ENCODE measurements around the gene ELK4. TPM values are rescaled to one million over a fixed set of nuclear protein-coding genes. Genes with fewer than 3 reads are reported as not detected.

ELK4 gene
- total RNA-seq, 2 donors from 2014 or later = 92.8 to 100 TPM

DNA sequence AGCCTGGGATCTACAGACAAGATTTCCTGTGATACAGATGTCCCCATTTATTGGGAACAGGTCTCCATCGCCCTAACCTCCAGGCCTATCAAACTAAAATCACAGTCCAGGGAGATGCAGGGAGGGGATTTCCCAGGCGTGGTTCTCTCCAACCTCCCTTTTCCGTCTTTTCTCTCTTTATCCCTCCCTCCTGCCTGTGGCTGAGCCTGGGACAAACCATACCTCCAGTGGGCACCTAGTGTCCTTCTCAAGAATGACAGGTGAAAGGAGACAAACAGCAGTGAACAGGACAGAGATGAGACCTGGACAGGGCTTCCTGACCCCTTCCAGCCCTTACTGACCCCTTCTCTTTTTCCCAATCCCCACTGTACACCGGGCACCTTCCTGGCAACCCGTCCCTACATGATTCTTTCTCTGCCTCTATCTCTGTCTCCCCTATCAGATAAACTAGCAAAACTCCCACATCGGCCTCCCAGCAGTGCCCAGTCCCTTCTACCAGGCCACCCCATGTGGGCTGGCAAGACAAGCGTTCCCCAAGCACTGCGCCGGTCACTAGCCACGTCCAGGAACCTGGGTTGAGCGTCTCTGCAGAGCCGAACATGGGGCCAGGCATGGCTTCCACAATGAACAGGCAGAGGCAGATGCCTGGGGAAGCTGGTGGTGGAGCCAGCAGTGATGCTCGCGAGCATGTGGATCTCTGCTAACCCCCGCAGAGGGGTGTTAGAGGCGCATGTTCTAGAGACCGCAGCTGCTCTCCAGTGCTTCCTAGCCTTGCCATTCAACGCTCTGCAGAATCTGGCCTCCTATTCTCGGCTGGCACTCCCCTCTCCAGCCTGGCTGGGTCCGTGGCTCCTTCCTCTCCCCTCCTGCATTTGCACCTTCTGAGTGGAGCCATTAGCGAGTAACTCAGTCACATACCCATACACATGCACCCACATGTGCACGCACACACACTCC, 54.7 kb downstream of the ELK4 start:
- Mint-ChIP-seq H3K4me1 (no peaks in the 10 kb centered on the region), H3K4me3 (no peak overlapping the region), H3K27ac (no peak overlapping the region), H3K36me3 (ENCODE audit: low read depth) (no peaks in the 10 kb centered on the region), H3K27me3 (peaks cover 63% of the 10 kb centered on the region)
- no peak for DNase-seq
- no peaks in the 10 kb centered on the region for H3K9me3 ChIP-seq (ENCODE audit: control insufficient read depth, low read length, poor library complexity, severe bottlenecking)
- ATAC-seq = no peak

- no peak for DNase-seq
- Mint-ChIP-seq H3K4me3 (no peak overlapping the region), H3K36me3 (ENCODE audit: low read depth) (no peaks in the 10 kb centered on the region), H3K4me1 (no peaks in the 10 kb centered on the region), H3K27ac (no peak overlapping the region), H3K27me3 (peaks cover 64% of the 10 kb centered on the region)
- ATAC-seq = no peak
- no peaks in the 10 kb centered on the region for H3K9me3 ChIP-seq (ENCODE audit: control insufficient read depth, low read length, poor library complexity, severe bottlenecking)
Measured at GRCh38 chr1:205576011-205576410, 55.8 kb downstream of the ELK4 start.

DNA sequence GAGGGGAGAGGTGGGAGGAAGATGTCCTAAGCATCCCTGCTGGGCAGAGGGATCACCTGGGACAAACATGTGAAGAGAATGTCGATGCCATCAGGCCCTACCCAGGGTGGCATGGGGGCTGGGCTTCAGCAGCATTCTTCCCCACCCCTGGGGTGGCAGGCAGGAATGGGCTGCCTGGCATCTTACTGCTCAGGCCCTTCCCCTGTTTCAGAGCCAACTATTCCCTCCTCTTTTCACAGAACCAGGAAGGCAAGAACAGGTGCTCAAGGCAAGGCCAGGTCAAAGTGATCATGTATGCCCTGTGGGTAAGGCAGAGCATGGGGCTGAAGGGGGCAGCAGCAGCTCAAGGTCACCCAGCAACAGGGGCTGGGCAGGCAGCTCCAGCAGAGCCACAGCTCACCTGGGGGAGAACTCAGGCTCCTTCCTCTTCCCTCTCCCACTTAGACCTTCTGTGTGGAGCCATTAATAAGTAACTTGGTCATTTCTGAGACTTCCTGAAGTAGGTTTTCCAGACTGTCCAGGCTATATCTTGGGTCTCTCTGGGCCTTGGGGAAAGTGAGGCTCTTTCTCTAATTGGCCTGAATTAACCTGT, 56.4 kb downstream of the ELK4 start:
- Mint-ChIP-seq H3K36me3 (ENCODE audit: low read depth) (no peaks in the 10 kb centered on the region), H3K27me3 (peaks cover 64% of the 10 kb centered on the region), H3K27ac (no peak overlapping the region), H3K4me3 (no peak overlapping the region), H3K4me1 (no peaks in the 10 kb centered on the region)
- ATAC-seq = no peak
- DNase-seq = no peak
- H3K9me3 ChIP-seq (ENCODE audit: control insufficient read depth, low read length, poor library complexity, severe bottlenecking) = no peaks in the 10 kb centered on the region

DNA sequence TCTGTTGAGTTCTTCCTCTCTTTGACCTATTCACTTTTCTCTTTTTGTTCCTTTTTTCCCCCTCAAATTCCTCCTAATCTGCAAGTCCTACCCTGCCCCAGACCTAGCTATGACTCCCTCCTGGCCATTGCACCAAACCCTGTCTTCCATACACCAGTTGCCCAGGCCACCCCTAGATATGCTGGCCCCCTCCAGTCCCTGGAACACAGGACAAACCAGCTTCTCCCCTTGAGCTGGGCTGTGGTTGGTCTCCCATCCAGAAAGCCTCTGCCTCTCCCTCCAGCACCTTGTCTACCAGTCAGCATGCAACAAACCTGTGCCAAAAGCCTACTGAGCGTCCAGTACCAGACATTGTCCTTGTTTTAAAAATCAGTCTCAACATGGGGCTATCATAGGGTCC, 59.4 kb downstream of the ELK4 start:
- ATAC-seq (no peak), DNase-seq (no peak)
- H3K9me3 ChIP-seq (ENCODE audit: control insufficient read depth, low read length, poor library complexity, severe bottlenecking) = no peaks in the 10 kb centered on the region
- H3K27me3 Mint-ChIP-seq = peaks cover 55% of the 10 kb centered on the region
- H3K36me3 Mint-ChIP-seq (ENCODE audit: low read depth) = no peaks in the 10 kb centered on the region
- H3K27ac Mint-ChIP-seq = no peak overlapping the region
- peaks cover 6% of the 10 kb centered on the region for H3K4me1 Mint-ChIP-seq
- no peak overlapping the region for H3K4me3 Mint-ChIP-seq

GRCh38 chr1:205571747-205572146, 60.1 kb downstream of the ELK4 start:
- Mint-ChIP-seq H3K36me3 (ENCODE audit: low read depth) (no peaks in the 10 kb centered on the region), H3K4me1 (peaks cover 6% of the 10 kb centered on the region), H3K27me3 (peaks cover 55% of the 10 kb centered on the region), H3K4me3 (no peak overlapping the region), H3K27ac (no peak overlapping the region)
- no peak for ATAC-seq
- H3K9me3 ChIP-seq (ENCODE audit: control insufficient read depth, low read length, poor library complexity, severe bottlenecking) = no peaks in the 10 kb centered on the region
- DNase-seq = no peak

- no peak for DNase-seq
- Mint-ChIP-seq H3K27ac (no peak overlapping the region), H3K27me3 (peaks cover 58% of the 10 kb centered on the region), H3K4me3 (no peak overlapping the region), H3K36me3 (ENCODE audit: low read depth) (no peaks in the 10 kb centered on the region), H3K4me1 (peaks cover 6% of the 10 kb centered on the region)
- no peak for ATAC-seq
- H3K9me3 ChIP-seq (ENCODE audit: control insufficient read depth, low read length, poor library complexity, severe bottlenecking) = no peaks in the 10 kb centered on the region
Measured at GRCh38 chr1:205570796-205571537, 60.8 kb downstream of the ELK4 start.

- no peak overlapping the region for H3K27ac Mint-ChIP-seq
- ATAC-seq (no peak), DNase-seq (no peak)
- H3K36me3 Mint-ChIP-seq (ENCODE audit: low read depth) = no peaks in the 10 kb centered on the region
- no peaks in the 10 kb centered on the region for H3K9me3 ChIP-seq (ENCODE audit: control insufficient read depth, low read length, poor library complexity, severe bottlenecking)
- peaks cover 6% of the 10 kb centered on the region for H3K4me1 Mint-ChIP-seq
- H3K27me3 Mint-ChIP-seq = peaks cover 66% of the 10 kb centered on the region
- H3K4me3 Mint-ChIP-seq = peak overlapping the region; percentile 39
Measured at GRCh38 chr1:205570173-205570501, 61.7 kb downstream of the ELK4 start.

GRCh38 chr1:205569411-205570172, 62.2 kb downstream of the ELK4 start:
- ATAC-seq = no peak
- Mint-ChIP-seq H3K4me1 (peaks cover 6% of the 10 kb centered on the region), H3K36me3 (ENCODE audit: low read depth) (no peaks in the 10 kb centered on the region), H3K4me3 (peak overlapping the region; percentile 39), H3K27me3 (peaks cover 69% of the 10 kb centered on the region), H3K27ac (no peak overlapping the region)
- DNase-seq = no peak
- H3K9me3 ChIP-seq (ENCODE audit: control insufficient read depth, low read length, poor library complexity, severe bottlenecking) = no peaks in the 10 kb centered on the region

DNA sequence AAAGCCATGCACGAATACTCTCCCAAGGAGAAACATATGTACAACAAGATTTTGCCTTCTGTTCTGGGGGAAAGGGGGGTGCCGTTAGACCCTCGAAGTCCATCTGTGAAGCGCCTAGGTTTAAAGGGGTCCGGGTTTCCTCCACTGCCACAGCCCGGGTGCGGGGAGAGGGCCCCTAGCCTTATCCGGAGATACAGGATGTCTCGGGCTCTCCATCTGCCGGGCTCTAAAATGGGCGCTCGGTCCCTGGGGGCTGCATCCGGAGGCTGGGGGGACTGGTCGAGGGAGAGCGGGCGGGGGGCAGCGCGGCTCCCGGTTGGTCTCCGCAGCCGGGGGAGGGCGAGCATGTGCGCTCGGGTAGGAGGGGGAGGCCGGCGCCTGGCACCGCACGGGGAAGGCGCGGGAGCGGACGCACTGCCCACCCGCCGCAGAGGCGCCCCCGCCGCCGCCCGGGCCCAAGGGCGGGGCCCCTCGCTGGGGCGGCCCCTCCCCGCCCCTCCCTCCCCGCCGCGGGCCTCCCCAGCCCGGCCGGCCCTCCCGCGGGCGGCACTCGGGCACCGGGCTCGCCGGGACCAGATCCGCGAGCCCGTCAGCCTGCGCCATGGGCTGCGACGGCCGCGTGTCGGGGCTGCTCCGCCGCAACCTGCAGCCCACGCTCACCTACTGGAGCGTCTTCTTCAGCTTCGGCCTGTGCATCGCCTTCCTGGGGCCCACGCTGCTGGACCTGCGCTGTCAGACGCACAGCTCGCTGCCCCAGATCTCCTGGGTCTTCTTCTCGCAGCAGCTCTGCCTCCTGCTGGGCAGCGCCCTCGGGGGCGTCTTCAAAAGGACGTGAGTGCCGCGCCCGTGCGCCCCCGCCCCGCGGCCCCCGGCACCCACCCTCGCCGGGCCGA, 63.1 kb downstream of the ELK4 start:
- ATAC-seq = peak; percentile 35
- H3K9me3 ChIP-seq (ENCODE audit: control insufficient read depth, low read length, poor library complexity, severe bottlenecking) = no peaks in the 10 kb centered on the region
- no peak for DNase-seq
- Mint-ChIP-seq H3K4me1 (peaks cover 9% of the 10 kb centered on the region), H3K27me3 (peaks cover 78% of the 10 kb centered on the region), H3K36me3 (ENCODE audit: low read depth) (no peaks in the 10 kb centered on the region), H3K4me3 (peak overlapping the region; percentile 84), H3K27ac (no peak overlapping the region)

- no peak overlapping the region for H3K27ac Mint-ChIP-seq
- no peak for ATAC-seq
- peaks cover 80% of the 10 kb centered on the region for H3K27me3 Mint-ChIP-seq
- H3K9me3 ChIP-seq (ENCODE audit: control insufficient read depth, low read length, poor library complexity, severe bottlenecking) = no peaks in the 10 kb centered on the region
- H3K36me3 Mint-ChIP-seq (ENCODE audit: low read depth) = no peaks in the 10 kb centered on the region
- peak overlapping the region; percentile 71 for H3K4me3 Mint-ChIP-seq
- peaks cover 9% of the 10 kb centered on the region for H3K4me1 Mint-ChIP-seq
- DNase-seq = no peak
Measured at GRCh38 chr1:205568135-205568468, 63.7 kb downstream of the ELK4 start.

DNA sequence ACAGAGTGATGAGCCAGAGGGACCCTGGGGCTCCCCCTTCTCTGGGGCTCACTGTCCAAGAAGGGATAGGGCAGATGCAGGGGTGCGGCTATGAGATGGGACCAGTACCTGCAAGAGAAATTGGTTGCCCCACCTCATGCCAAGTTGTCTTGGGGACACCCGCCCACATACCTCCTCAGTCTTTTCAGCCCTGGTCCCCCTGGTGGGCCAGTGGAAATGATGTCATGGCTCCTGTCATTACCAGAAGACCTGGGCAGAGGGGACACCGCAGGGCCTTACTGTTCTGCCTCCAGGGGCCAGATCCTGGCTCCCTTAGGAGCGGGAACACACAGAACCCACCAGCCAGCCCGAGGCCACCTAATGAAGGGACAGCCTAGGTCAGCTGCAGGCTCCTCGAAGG, 64.1 kb downstream of the ELK4 start:
- H3K27me3 Mint-ChIP-seq = peaks cover 76% of the 10 kb centered on the region
- DNase-seq (no peak), ATAC-seq (no peak)
- no peaks in the 10 kb centered on the region for H3K36me3 Mint-ChIP-seq (ENCODE audit: low read depth)
- no peak overlapping the region for H3K4me3 Mint-ChIP-seq
- no peak overlapping the region for H3K27ac Mint-ChIP-seq
- H3K9me3 ChIP-seq (ENCODE audit: control insufficient read depth, low read length, poor library complexity, severe bottlenecking) = no peaks in the 10 kb centered on the region
- H3K4me1 Mint-ChIP-seq = peaks cover 9% of the 10 kb centered on the region

DNA sequence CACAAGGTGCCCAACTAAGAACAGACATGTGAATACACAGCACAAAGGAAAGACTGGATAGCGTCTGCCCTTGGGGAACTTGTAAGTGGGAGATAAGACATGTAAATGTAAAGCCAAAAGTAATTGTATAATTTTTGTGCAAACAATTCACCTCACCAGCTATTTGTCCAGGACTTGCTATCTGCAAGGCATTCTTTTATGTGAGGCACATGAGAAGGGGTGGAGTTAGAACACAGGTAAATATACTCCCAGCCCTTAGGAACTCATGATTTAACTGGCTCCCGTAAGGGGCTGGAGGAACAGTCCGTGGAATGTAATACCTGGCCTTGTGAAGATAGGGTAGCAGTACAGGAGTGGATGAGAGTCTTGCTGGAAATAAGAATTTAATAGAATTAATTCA, 66.0 kb downstream of the ELK4 start:
- H3K36me3 Mint-ChIP-seq (ENCODE audit: low read depth) = no peaks in the 10 kb centered on the region
- H3K27me3 Mint-ChIP-seq = peaks cover 67% of the 10 kb centered on the region
- no peak for ATAC-seq
- DNase-seq = no peak
- H3K4me1 Mint-ChIP-seq = peaks cover 9% of the 10 kb centered on the region
- H3K4me3 Mint-ChIP-seq = no peak overlapping the region
- H3K27ac Mint-ChIP-seq = no peak overlapping the region
- no peaks in the 10 kb centered on the region for H3K9me3 ChIP-seq (ENCODE audit: control insufficient read depth, low read length, poor library complexity, severe bottlenecking)

Measured in T-helper 17 cell (primary cell).